Activated CD4-positive, alpha-beta T cell treated with anti-CD3 and anti-CD28 coated beads, Interleukin-2, amount 10 ng/mL, durations not matched to agents 24 days and 14 days (primary cell): Measurements from ENCODE around the gene PIGL. TPM values are rescaled to one million over a fixed set of nuclear protein-coding genes. Genes with fewer than 3 reads are reported as not detected.

Experiments
- DNase-seq: peaks from one replicate; pipeline ENCODE4 v3.0.0; 2022
- H3K27ac Mint-ChIP-seq: one replicate; pipeline ENCODE4 v1.8.0; 2022; ENCODE audit warnings: mild to moderate bottlenecking, mixed read lengths
- H3K27me3 Mint-ChIP-seq: one replicate; pipeline ENCODE4 v1.8.0; 2022; ENCODE audit warnings: mixed read lengths
- H3K36me3 Mint-ChIP-seq: one replicate; pipeline ENCODE4 v1.8.0; 2022; ENCODE audit warnings: low read depth, mild to moderate bottlenecking, mixed read lengths
- H3K4me1 Mint-ChIP-seq: one replicate; pipeline ENCODE4 v1.8.0; 2021; ENCODE audit warnings: mixed read lengths
- H3K4me3 Mint-ChIP-seq: one replicate; pipeline ENCODE4 v1.8.0; 2022; ENCODE audit warnings: mild to moderate bottlenecking, moderate library complexity, mixed read lengths
- H3K9me3 Mint-ChIP-seq: one replicate; pipeline ENCODE4 v1.8.0; 2021; ENCODE audit warnings: mixed read lengths
- intact Hi-C: fragments of 100-400 bp; cut with micrococcal nuclease; formaldehyde crosslinking; loops from one replicate; pipeline ENCODE4 v1.15.1; 2023
- total RNA-seq: library from RNA; stranded (reverse); gene quantifications from 2 replicates; pipeline ENCODE4 v1.2.3, GENCODE V29; 2022

Gene PIGL
- total RNA-seq, 1 donor from 2014 or later: 41.5 TPM

DNA sequence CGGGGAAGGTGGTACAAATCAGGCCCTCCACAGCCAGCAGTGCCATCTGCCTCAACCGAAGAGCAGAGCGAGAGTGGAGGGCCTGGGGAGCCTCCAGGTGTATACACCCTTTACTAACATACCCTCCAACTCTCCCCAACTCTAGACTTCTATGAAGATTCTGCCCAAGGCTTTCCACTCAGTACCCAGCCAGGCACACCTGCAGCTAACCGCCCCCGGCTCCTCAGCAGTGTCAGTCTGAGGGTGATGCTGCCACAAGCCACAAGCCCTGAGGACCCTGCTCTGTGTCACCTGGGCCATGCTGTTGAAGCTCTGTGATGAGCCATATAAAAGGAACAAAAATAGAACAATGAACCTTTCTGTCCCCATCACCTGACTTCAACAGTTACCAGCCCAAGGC is 132.4 kb downstream of the PIGL start:
- H3K4me3 Mint-ChIP-seq: no peak overlapping the region
- H3K36me3 Mint-ChIP-seq: peaks cover 8% of the 10 kb centered on the region
- H3K4me1 Mint-ChIP-seq: peaks cover 14% of the 10 kb centered on the region
- H3K27me3 Mint-ChIP-seq: peaks cover 12% of the 10 kb centered on the region
- no peaks in the 10 kb centered on the region for H3K9me3 Mint-ChIP-seq
- DNase-seq: no peak
- H3K27ac Mint-ChIP-seq: no peak overlapping the region
- intact Hi-C loops: no loop called here

DNA sequence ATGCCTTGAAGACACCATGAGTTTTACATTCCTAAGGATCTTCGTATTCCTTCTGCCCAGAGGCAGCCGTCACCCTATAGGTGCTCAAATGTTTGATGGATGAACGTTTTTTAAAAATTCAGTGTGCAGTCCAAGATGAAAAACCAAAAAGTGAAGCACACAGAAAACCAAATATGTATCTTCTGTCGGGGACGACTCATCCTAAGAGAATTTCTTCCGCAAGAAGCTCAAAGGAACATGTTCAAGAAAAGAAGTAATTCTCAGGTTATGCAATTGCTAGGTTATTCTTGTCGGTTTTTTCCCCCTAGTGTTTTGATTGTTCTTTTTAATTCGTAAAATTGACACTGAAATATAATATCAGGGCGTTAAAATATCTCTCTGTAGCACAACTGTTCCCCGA is 134.8 kb downstream of the PIGL start:
- no peak for DNase-seq
- intact Hi-C loops: loop anchor here (2.0 to 5.0 kb wide), 3 partner anchors 29 to 135 kb away; partner anchors contain the start of genes NCOR1, PIGL and UBB
- H3K27me3 Mint-ChIP-seq: peaks cover 14% of the 10 kb centered on the region
- H3K4me1 Mint-ChIP-seq: peaks cover 14% of the 10 kb centered on the region
- no peak overlapping the region for H3K27ac Mint-ChIP-seq
- H3K36me3 Mint-ChIP-seq: peaks cover 6% of the 10 kb centered on the region
- H3K4me3 Mint-ChIP-seq: peak overlapping the region; percentile 88
- H3K9me3 Mint-ChIP-seq: no peaks in the 10 kb centered on the region

DNA sequence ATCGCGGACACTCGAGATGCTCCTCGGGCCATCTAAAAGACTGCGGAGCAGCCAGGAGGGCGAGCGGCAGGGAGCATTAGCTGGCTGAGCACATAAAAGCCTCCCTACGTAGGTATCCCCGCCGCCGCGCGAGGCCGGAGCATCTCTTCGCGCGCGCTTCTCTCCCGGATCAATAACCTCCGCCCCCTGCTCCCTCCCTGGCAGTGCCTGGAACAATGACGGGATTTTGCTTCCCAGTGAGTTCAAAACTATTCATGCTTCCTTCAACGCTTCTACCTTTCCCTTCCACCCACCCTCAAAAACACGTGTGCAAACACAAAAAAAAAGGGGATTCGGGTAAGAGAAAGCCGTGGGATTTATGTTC is 135.3 kb downstream of the PIGL start:
- peak overlapping the region; percentile 84 for H3K27ac Mint-ChIP-seq
- peaks cover 6% of the 10 kb centered on the region for H3K36me3 Mint-ChIP-seq
- peak; percentile 76 for DNase-seq

DNA sequence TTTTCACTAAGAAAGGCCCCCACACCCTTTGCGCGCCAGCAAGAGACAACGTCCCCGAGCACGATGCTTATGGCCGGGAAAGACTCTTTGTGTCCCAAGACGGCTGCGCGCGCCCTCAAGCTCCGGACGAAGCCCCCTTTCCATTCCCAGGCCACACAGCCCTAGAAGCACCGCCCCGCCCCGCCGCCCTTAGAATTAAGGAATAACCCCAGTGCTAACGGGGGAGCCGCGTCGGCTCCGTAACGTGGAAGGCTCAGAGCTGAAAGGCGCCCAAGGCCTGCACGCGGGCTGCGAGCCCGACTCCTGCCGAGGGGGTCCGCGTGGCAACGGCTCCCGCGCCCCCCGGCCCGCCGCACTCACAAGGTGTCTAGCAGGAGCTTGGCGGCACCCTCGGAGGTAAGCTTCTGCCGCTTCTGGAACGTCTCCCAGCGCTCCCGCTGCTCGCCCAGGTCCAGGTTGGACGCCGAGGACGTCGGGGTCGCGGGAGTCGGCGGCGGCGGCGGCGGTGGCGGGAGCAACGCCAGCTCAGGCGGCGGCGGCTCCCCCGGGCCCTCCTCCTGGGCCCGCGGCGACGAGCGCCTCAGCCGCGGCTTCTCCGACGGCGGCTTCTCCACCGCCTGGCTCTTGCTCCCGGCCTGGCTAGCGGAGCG is 135.8 kb downstream of the PIGL start:
- peaks cover 14% of the 10 kb centered on the region for H3K4me1 Mint-ChIP-seq

More for the DNA sequence above, 135.3 kb downstream of the PIGL start:
- no peaks in the 10 kb centered on the region for H3K9me3 Mint-ChIP-seq
- peaks cover 14% of the 10 kb centered on the region for H3K27me3 Mint-ChIP-seq
- intact Hi-C loops: loop anchor here (2.0 to 5.0 kb wide), 3 partner anchors 29 to 135 kb away; partner anchors contain the start of genes NCOR1, PIGL and UBB
- H3K4me1 Mint-ChIP-seq: peaks cover 14% of the 10 kb centered on the region
- H3K4me3 Mint-ChIP-seq: peak overlapping the region; percentile 88

DNA sequence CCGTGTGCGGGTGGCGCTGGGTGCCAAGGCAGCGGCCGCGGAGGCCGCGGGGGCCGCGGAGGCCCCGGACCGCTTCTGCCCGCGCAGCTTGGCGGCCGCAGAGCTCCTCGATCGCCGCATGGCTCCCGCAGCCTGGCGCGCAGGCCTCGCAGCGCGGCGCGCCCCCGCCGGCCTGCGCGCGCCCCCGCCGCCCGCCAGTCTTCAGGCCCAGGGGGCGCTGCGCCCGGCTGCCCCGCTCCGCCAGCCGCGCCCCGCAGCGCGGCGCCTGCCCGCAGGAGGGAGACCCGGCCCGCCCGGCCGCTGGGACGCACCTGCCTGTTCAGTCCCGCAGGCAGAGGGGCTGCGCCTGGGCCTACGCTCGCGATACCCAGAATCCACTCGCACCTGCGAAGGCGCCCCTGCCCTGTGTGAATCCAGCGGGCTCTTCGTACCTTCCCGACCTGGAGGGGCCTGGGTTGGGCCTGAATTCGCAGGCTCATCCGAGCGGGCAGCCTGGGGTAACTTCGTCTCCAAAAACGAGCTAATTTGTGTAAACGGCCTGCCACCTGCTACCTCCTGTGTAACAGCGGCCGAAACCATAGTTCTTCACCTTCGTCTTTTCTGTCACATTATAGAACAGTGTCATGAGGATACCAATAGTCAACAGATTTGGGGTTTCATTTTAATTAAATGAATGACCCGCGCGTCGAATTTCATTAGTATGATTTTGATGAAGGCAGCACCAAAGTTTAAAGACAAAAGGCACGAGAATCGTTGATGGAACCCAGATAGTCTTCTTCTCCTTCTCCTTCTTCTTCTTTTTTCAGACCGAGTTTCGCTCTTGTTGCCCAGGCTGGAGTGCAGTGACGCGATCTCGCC is 136.5 kb downstream of the PIGL start, which contains the start of gene CENPV:
Gene CENPV (minus strand): TSS at position 153 of the 858 bp plus-strand sequence. CDS start 33 bp downstream, at position 120.
- H3K4me1 Mint-ChIP-seq: peaks cover 14% of the 10 kb centered on the region
- peaks cover 4% of the 10 kb centered on the region for H3K36me3 Mint-ChIP-seq
- intact Hi-C loops: loop anchor here (2.0 to 5.0 kb wide), 3 partner anchors 27 to 136 kb away; partner anchors contain the start of genes NCOR1, PIGL and UBB
- H3K27ac Mint-ChIP-seq: peak within 1 kb of the TSS; percentile 84
- peaks cover 19% of the 10 kb centered on the region for H3K27me3 Mint-ChIP-seq
- peak within 1 kb of the TSS; percentile 88 for H3K4me3 Mint-ChIP-seq
- DNase-seq: peak; percentile 89
- H3K9me3 Mint-ChIP-seq: no peaks in the 10 kb centered on the region

More for the DNA sequence above, 135.8 kb downstream of the PIGL start:
- Mint-ChIP-seq H3K27ac (peak overlapping the region; percentile 84), H3K4me3 (peak overlapping the region; percentile 88), H3K9me3 (no peaks in the 10 kb centered on the region), H3K27me3 (peaks cover 14% of the 10 kb centered on the region), H3K36me3 (peaks cover 4% of the 10 kb centered on the region)
- peak; percentile 78 for DNase-seq
- intact Hi-C loops: loop anchor here (2.0 to 5.0 kb wide), 3 partner anchors 28 to 135 kb away; partner anchors contain the start of genes NCOR1, PIGL and UBB

DNA sequence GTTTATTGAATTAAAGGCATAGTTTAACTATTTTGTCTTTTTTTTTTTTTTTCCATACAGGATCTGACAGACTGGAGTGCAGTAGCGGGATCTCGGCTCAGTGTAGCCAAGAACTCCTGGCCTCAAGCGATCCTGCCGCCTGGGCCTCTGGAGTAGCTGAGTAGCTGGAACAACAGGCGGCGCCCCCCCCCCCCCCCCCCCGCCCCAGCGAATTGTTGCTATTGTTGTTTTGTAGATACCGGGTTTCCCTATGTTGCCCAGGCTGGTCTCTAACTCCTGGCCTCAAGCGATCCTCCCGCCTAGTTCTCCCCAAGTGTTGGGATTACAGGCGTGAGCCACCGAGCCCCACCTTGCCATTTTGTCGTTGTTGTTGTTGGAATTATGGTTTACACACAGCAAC is 137.6 kb downstream of the PIGL start:
- peaks cover 2% of the 10 kb centered on the region for H3K36me3 Mint-ChIP-seq
- intact Hi-C loops: loop anchor here (5.0 kb wide), 1 partner anchor 137 kb away; the partner anchor contains the start of genes NCOR1 and PIGL
- no peak overlapping the region for H3K4me3 Mint-ChIP-seq
- no peak for DNase-seq
- no peaks in the 10 kb centered on the region for H3K9me3 Mint-ChIP-seq
- no peak overlapping the region for H3K27ac Mint-ChIP-seq
- H3K4me1 Mint-ChIP-seq: peaks cover 12% of the 10 kb centered on the region
- H3K27me3 Mint-ChIP-seq: peaks cover 19% of the 10 kb centered on the region

DNA sequence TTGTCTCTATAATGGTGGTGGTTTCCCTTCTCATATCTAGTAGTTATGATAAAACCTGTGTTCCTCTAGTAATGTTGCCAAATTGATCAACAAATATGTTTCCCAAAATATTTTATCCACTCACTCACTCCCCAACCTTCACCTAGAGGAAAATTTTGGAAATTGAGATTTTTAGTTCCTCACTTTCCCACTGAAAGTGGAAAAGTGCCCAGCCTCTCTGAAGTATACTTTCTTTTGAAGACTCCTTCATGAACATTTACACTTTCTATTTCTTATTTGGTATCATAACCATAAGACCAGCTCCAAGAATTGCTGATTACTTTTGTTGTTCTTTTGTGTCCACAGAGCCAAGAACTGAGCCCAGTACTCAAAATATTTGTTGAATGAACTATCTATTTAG is 141.4 kb downstream of the PIGL start:
- H3K36me3 Mint-ChIP-seq: no peaks in the 10 kb centered on the region
- no peak overlapping the region for H3K4me3 Mint-ChIP-seq
- H3K27ac Mint-ChIP-seq: no peak overlapping the region
- no peak for DNase-seq
- intact Hi-C loops: no loop called here
- no peaks in the 10 kb centered on the region for H3K9me3 Mint-ChIP-seq
- H3K27me3 Mint-ChIP-seq: peaks cover 9% of the 10 kb centered on the region
- H3K4me1 Mint-ChIP-seq: peaks cover 2% of the 10 kb centered on the region

DNA sequence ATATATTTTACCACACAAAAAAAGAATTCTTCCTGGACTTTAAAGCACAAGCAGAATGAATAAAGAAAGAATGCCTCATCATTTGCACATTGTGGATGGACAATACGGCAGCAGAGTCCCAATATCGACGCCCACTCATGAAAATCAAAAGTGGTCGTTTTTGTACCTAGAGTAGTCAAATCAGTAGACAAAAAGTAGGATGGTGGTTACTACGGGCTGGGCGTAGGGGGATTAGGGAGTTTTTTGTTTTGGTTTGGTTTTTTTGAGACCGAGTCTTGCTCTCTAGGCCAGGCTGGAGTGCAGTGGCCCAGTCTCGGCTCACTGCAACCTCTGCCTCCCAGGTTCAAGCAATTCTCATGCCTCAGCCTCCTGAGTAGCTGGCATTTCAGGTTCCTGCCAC is 144.9 kb downstream of the PIGL start:
- Mint-ChIP-seq H3K4me1 (no peaks in the 10 kb centered on the region), H3K9me3 (no peaks in the 10 kb centered on the region), H3K4me3 (no peak overlapping the region), H3K36me3 (no peaks in the 10 kb centered on the region), H3K27ac (no peak overlapping the region), H3K27me3 (peaks cover 5% of the 10 kb centered on the region)
- DNase-seq: no peak
- intact Hi-C loops: loop anchor here (10.0 kb wide), 1 partner anchor 53 kb away; the partner anchor contains the start of gene TRPV2

DNA sequence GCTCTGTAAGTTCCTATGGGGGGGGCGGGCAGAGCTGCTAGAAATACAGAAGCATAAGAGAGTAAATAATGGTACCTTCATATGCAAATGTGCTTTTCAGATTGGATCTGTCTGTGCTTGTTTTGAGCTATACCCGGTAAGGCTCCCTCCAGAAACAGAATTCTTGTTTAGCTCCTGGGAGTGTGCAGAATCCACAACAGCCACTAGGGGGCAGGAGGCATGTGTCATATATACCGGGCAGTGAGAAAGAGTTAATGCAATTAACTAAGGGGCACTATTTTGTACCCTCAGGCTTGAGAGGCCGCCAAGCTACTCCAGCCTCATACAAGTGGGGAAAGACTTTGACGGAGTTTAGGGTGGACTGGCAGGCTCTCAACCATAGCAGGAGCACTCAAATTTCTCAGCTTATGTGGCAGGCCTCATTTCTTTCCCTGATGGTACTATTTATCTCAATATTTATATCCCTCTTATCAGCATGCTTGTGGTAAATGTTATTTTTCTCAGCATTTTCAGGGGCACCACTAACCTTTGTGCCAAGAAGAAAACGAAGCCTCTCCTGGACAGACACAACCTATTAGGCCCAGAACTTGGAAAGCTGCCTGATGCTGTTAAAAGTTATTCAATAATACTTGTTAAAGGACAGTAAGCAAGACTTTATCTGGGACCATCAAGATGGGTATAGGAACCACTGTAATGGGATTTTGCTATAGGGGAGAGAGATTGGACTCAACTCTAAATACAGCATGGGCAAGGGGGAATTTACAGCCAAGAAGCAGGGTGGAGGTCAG is 146.9 kb downstream of the PIGL start:
- Mint-ChIP-seq H3K4me1 (no peaks in the 10 kb centered on the region), H3K9me3 (no peaks in the 10 kb centered on the region), H3K27ac (no peak overlapping the region), H3K36me3 (no peaks in the 10 kb centered on the region), H3K27me3 (no peaks in the 10 kb centered on the region), H3K4me3 (no peak overlapping the region)
- intact Hi-C loops: loop anchor here (1.0 to 10.0 kb wide), 2 partner anchors 51 to 157 kb away; partner anchors contain the start of gene TRPV2
- peak; percentile 92 for DNase-seq

DNA sequence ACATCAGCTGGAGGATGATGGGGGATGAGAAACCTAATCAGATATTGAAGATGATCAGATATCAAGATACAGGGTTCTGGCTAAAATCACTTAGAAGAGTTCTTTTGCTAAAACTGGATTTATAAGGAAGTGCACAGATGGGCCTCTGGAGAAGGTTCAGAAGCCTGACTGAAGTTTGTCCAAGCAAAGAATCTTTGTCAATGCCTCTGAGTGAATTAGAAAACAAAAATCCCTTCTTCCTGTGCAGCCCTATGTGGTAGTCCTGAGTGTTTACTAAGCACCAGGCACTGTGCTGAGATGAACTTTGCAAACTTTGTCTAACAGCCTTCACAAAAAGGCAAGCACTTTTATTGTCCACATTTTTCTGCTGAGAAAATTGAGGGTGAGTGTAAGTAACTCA is 147.6 kb downstream of the PIGL start:
- no peak for DNase-seq
- H3K27ac Mint-ChIP-seq: no peak overlapping the region
- intact Hi-C loops: loop anchor here (10.0 kb wide), 1 partner anchor 50 kb away; the partner anchor contains the start of gene TRPV2
- no peak overlapping the region for H3K4me3 Mint-ChIP-seq
- no peaks in the 10 kb centered on the region for H3K9me3 Mint-ChIP-seq
- H3K36me3 Mint-ChIP-seq: no peaks in the 10 kb centered on the region
- H3K27me3 Mint-ChIP-seq: no peaks in the 10 kb centered on the region
- H3K4me1 Mint-ChIP-seq: no peaks in the 10 kb centered on the region

DNA sequence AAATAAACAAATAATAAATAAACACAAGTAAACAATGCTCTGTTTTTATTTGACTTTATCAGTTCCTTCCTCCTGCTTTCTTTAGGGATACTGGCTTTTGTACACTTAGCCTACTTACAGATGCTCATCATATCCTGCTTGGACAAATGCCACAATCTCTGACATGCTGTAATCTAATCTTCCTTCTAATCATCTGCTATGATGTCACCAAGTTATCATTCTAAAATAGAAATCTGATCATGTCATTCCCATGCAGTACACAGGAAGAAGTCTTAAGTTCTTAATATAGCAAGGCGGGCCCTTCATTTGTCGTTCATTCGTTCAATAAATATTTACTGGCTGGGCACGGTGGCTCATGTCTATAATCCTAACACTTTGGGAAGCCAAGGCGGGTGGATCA is 154.7 kb downstream of the PIGL start:
- Mint-ChIP-seq H3K36me3 (no peaks in the 10 kb centered on the region), H3K4me3 (no peak overlapping the region), H3K9me3 (no peaks in the 10 kb centered on the region), H3K4me1 (no peaks in the 10 kb centered on the region), H3K27me3 (peaks cover 2% of the 10 kb centered on the region), H3K27ac (no peak overlapping the region)
- no peak for DNase-seq
- intact Hi-C loops: no loop called here

DNA sequence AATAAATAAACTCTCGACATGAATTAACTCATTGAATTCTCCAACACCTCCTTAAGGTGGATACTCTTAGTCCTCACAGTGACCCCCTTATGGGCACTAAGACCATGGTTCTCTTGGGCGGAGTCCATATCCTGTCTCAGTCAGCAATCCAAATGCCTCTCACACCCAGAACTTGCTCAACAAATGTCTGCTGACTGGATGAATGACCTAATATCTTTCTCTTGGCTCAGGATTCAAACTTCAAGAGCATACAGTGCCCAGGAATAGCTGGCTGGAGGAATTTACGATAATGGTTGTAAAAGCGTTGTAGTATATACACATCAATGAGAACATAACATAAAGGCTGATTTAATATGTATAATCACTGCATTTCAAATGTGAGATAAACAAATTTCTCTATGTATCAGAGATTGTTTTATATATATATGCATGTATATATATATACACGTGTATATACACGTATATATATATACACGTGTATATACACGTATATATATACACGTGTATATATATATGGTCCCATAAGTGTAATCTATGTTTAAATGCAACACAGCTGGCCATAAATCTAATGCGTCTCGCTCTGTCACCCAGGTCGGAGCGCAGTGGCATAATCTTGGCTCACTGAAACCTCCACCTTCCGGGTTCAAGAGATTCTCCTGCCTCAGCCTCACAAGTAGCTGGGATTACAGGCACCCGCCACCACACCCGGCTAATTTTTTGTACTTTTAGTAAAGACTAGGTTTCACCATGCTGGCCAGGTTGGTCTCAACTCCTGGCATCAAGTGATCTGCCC is 157.3 kb downstream of the PIGL start:
- H3K4me3 Mint-ChIP-seq: no peak overlapping the region
- H3K4me1 Mint-ChIP-seq: no peaks in the 10 kb centered on the region
- H3K9me3 Mint-ChIP-seq: no peaks in the 10 kb centered on the region
- H3K36me3 Mint-ChIP-seq: no peaks in the 10 kb centered on the region
- no peak for DNase-seq
- H3K27ac Mint-ChIP-seq: no peak overlapping the region
- intact Hi-C loops: no loop called here
- H3K27me3 Mint-ChIP-seq: peaks cover 2% of the 10 kb centered on the region
